RCC 7860 (cell line): ENCODE results near the gene VSIG4.
"Not testable (repeated sequence)": the region's sequence is repeated elsewhere in the genome, so short reads cannot be mapped to it uniquely, and the experiment has no call there.

ENCODE experiments used
- DNase-seq: peaks from one replicate; pipeline ENCODE4 v3.0.0-alpha.2; 2015; ENCODE audit warnings: low spot score
- FAIRE-seq: peaks from 2 replicates; lab custom pipeline; 2012; peaks lifted over from hg19 to GRCh38; lab: Jason Lieb, UNC

VSIG4 gene

GRCh38 chrX:66039944-66040343 lies at the start of gene VSIG4:
Gene VSIG4, minus strand, starts transcription at chrX:66040080. Its CDS starts 82 bp downstream, at chrX:66039998.
- DNase-seq, result no peak
- FAIRE-seq, result no peak

- FAIRE-seq (no peak), DNase-seq (no peak)
These were observed 36.9 kb upstream of the VSIG4 start for GRCh38 chrX:66076801-66077200.

- FAIRE-seq, result no peak
- no peak for DNase-seq
These were observed 35.3 kb upstream of the VSIG4 start for GRCh38 chrX:66074920-66075879.

- DNase-seq (no peak), FAIRE-seq (no peak)
These were observed 31.2 kb upstream of the VSIG4 start for GRCh38 chrX:66071126-66071525.

GRCh38 chrX:66064261-66064660 lies 24.4 kb upstream of the VSIG4 start:
- DNase-seq (no peak), FAIRE-seq (no peak)

- FAIRE-seq, DNase-seq: not testable (repeated sequence)
These were observed 17.1 kb upstream of the VSIG4 start for GRCh38 chrX:66057019-66057418.

- FAIRE-seq, result no peak
These were observed 15.1 kb upstream of the VSIG4 start for GRCh38 chrX:66054978-66055377.

GRCh38 chrX:66053414-66053813 lies 13.5 kb upstream of the VSIG4 start:
- no peak for DNase-seq

More at GRCh38 chrX:66054978-66055377, 15.1 kb upstream of the VSIG4 start:
- no peak for DNase-seq

GRCh38 chrX:66051980-66052379 lies 12.1 kb upstream of the VSIG4 start:
- no peak for FAIRE-seq
- DNase-seq, result no peak

More at GRCh38 chrX:66053414-66053813, 13.5 kb upstream of the VSIG4 start:
- no peak for FAIRE-seq

GRCh38 chrX:66050140-66050569 lies 10.3 kb upstream of the VSIG4 start:
- no peak for FAIRE-seq
- DNase-seq, result no peak

GRCh38 chrX:66049056-66049455 lies 9.2 kb upstream of the VSIG4 start:
- no peak for DNase-seq
- no peak for FAIRE-seq

GRCh38 chrX:66046612-66047235 lies 6.8 kb upstream of the VSIG4 start:
- FAIRE-seq, result no peak

GRCh38 chrX:66045894-66046293 lies 6.0 kb upstream of the VSIG4 start:
- DNase-seq (no peak), FAIRE-seq (no peak)

More at GRCh38 chrX:66046612-66047235, 6.8 kb upstream of the VSIG4 start:
- no peak for DNase-seq

- no peak for FAIRE-seq
- no peak for DNase-seq
These were observed 3.7 kb upstream of the VSIG4 start for GRCh38 chrX:66043584-66043983.

- DNase-seq (no peak), FAIRE-seq (no peak)
These were observed 2.6 kb upstream of the VSIG4 start for GRCh38 chrX:66042307-66043077.

GRCh38 chrX:66038115-66038514 lies 1.8 kb downstream of the VSIG4 start:
- FAIRE-seq (no peak), DNase-seq (no peak)

- FAIRE-seq (no peak), DNase-seq (no peak)
These were observed 3.6 kb downstream of the VSIG4 start for GRCh38 chrX:66036231-66036630.

GRCh38 chrX:66035667-66036066 lies 4.2 kb downstream of the VSIG4 start:
- DNase-seq, result no peak
- no peak for FAIRE-seq

- FAIRE-seq, result no peak
- DNase-seq, result no peak
These were observed 9.2 kb downstream of the VSIG4 start for GRCh38 chrX:66030505-66031317.

- DNase-seq, result no peak
- FAIRE-seq, result no peak
These were observed 10.9 kb downstream of the VSIG4 start for GRCh38 chrX:66028936-66029335.
